ENCODE measurements around the gene LCN1. TPM values are rescaled to one million over a fixed set of nuclear protein-coding genes. Genes with fewer than 3 reads are reported as not detected.

The LCN1 gene
- total RNA-seq, 2 experiments from 2014 or later, result not detected

DNA sequence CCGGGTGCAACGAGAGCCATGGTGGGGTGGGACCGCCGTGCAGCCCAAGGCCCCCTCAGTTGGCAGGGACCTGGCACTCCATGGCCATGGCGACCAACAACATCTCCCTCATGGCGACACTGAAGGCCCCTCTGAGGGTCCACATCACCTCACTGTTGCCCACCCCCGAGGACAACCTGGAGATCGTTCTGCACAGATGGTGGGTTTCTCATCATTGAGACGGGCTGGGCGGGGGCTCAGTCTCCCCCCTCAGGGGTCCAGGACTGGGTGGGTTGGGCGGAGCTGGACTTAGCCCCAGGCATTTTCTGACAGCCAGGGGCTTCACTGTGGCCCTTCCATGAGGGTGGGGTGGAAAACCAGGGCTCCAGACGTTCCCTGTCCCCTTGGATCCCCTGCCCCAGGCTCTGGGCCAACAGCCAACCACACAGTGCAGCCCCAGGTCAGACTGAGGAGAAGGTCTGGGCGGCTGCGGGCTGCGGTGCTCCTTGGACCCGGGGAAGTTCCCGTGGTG lies 41.0 kb downstream of the LCN1 start:
- H3K27ac Mint-ChIP-seq, result no peak overlapping the region
- POLR2A ChIA-PET, result no interaction called here
- H3K4me1 Mint-ChIP-seq, result peaks cover 2% of the 10 kb centered on the region
- no peaks in the 10 kb centered on the region for H3K36me3 Mint-ChIP-seq
- ATAC-seq (ENCODE audit: low read depth) (no peak), DNase-seq (no peak)
- no peak overlapping the region for H3K4me3 Mint-ChIP-seq
- H3K27me3 Mint-ChIP-seq, result peaks cover 9% of the 10 kb centered on the region
- H3K9me3 Mint-ChIP-seq, result no peaks in the 10 kb centered on the region

DNA sequence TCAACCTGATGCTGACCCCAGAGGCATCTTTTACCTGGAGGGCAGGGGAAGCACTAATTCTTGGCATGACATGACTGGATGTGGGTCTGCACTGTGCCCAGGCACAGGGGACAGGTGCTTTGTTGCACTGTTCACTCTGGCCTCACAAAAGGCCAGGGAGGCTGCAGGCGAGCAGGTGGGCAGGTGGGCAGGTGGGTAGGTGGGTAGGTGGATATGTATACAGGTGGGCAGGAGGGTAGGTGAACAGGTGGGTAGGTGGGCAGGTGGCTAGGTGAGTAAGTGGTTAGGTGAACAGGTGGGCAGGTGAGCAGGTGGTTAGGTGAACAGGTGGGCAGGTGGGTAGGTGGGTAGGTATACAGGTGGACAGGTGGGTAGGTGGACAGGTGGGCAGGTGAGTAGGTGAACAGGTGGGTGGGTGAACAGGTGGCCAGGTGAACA lies 41.8 kb downstream of the LCN1 start:
- no peaks in the 10 kb centered on the region for H3K9me3 Mint-ChIP-seq
- no peak overlapping the region for H3K4me3 Mint-ChIP-seq
- peaks cover 9% of the 10 kb centered on the region for H3K27me3 Mint-ChIP-seq
- peaks cover 2% of the 10 kb centered on the region for H3K4me1 Mint-ChIP-seq
- ATAC-seq (ENCODE audit: low read depth), result no peak
- no peaks in the 10 kb centered on the region for H3K36me3 Mint-ChIP-seq
- H3K27ac Mint-ChIP-seq, result no peak overlapping the region
- no peak for DNase-seq
- POLR2A ChIA-PET, result no interaction called here

DNA sequence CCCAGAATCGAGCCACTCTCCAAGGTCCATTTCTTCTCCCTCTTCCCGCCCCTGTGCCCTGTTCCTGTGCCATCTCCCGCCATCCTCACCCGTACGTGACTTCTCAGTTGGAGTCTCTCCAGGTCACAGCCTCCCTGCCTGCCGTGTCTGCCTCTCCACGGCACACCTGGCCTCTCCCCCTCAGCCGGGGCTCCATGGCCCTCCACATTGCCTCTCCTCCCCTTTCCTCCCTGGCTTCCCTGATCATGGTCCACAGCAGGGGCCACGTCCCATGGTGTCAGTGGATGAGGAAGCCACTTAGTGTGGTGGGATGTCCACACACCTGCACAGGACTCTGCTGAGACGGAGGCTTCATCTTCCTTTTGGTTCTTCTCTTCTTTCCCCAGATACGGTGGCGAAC lies 42.6 kb downstream of the LCN1 start:
- no peaks in the 10 kb centered on the region for H3K36me3 Mint-ChIP-seq
- H3K27me3 Mint-ChIP-seq, result peaks cover 6% of the 10 kb centered on the region
- H3K9me3 Mint-ChIP-seq, result peaks cover 2% of the 10 kb centered on the region
- POLR2A ChIA-PET, result no interaction called here
- H3K27ac Mint-ChIP-seq, result no peak overlapping the region
- no peak overlapping the region for H3K4me3 Mint-ChIP-seq
- H3K4me1 Mint-ChIP-seq, result peaks cover 2% of the 10 kb centered on the region
- DNase-seq (no peak), ATAC-seq (ENCODE audit: low read depth) (no peak)

DNA sequence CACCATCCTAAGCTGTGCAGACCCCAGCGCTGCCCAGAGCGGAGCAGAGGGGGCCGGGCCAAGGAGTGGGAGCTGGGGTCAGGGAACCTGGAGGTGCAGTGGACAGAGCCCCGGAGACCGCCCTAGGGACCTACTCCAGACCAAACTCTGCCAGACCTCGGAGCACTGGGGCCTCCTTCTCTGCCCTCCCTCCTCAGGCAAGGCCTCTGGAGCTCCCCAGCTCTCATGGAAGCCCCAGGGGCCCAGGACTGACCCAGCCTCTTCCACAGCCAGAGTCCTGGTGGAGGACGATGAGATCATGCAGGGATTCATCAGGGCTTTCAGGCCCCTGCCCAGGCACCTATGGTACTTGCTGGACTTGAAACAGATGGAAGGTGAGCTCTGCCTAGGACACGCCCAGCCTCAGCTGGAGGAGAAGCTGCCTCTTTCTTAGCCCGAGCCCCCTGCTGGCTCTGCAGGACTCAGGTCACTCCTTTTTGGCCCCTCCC lies 43.9 kb downstream of the LCN1 start:
- DNase-seq (peak; percentile 15), ATAC-seq (ENCODE audit: low read depth) (no peak)
- peaks cover 5% of the 10 kb centered on the region for H3K9me3 Mint-ChIP-seq
- H3K27me3 Mint-ChIP-seq, result peaks cover 9% of the 10 kb centered on the region
- no peaks in the 10 kb centered on the region for H3K36me3 Mint-ChIP-seq
- POLR2A ChIA-PET, result no interaction called here
- H3K4me1 Mint-ChIP-seq, result peaks cover 2% of the 10 kb centered on the region
- no peak overlapping the region for H3K27ac Mint-ChIP-seq
- no peak overlapping the region for H3K4me3 Mint-ChIP-seq

DNA sequence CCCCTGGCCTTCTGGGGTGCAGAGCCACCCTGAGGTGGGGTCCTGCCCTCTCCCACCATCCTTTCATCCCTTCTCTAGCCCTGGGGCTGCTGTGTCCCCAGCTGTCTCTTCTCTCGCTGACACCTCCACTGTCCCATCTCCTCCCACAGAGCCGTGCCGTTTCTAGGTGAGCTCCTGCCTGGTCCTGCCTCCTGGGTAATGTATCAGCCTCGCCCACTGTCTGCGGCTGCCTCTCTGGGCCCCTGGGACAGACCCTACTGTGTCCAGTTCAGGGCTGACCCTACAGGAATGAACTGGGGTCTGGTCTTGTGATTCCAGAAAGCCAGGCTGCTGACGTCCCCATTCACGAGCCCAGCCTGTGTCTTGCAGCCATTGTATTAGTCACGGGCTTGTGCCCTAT lies 44.4 kb downstream of the LCN1 start:
- peaks cover 5% of the 10 kb centered on the region for H3K9me3 Mint-ChIP-seq
- DNase-seq (peak; percentile 9), ATAC-seq (ENCODE audit: low read depth) (no peak)
- peaks cover 9% of the 10 kb centered on the region for H3K27me3 Mint-ChIP-seq
- H3K4me3 Mint-ChIP-seq, result no peak overlapping the region
- H3K4me1 Mint-ChIP-seq, result peaks cover 2% of the 10 kb centered on the region
- H3K27ac Mint-ChIP-seq, result no peak overlapping the region
- POLR2A ChIA-PET, result no interaction called here
- H3K36me3 Mint-ChIP-seq, result no peaks in the 10 kb centered on the region

DNA sequence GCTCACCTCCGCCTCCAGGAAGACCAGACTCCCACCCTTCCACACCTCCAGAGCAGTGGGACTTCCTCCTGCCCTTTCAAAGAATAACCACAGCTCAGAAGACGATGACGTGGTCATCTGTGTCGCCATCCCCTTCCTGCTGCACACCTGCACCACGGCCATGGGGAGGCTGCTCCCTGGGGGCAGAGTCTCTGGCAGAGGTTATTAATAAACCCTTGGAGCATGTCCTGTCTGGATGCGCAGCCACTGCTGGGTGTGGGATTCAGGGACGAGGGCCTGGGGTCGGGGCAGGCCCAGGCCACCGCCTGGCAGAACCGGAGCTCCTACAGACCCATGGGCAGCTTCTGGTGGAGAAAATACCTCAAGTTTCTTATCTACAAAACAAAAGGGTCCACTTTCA lies 45.3 kb downstream of the LCN1 start:
- POLR2A ChIA-PET, result no interaction called here
- Mint-ChIP-seq H3K9me3 (peaks cover 5% of the 10 kb centered on the region), H3K4me3 (no peak overlapping the region), H3K27ac (no peak overlapping the region), H3K27me3 (peaks cover 9% of the 10 kb centered on the region), H3K4me1 (peaks cover 2% of the 10 kb centered on the region), H3K36me3 (no peaks in the 10 kb centered on the region)
- DNase-seq (no peak), ATAC-seq (ENCODE audit: low read depth) (no peak)

DNA sequence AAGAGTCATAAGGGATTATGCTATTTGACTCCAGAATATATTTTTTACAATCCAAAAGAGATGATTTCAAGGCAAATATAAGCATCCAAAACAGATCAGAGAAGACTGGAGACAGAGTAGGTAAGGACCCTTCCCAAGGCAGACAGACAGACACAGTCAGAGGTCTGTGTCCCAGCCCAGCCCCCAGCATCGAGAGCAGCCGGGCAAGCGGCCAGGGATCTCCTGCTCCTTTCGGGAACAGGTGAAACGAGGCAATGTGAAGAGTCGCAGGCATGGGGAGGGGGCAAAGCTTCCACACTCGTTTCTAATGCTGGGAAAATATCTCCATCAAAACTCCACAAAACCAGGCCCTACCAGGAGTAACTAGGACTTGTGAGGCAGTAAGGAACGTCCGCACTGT lies 46.1 kb downstream of the LCN1 start:
- ATAC-seq (ENCODE audit: low read depth), result no peak
- Mint-ChIP-seq H3K36me3 (no peaks in the 10 kb centered on the region), H3K9me3 (peaks cover 5% of the 10 kb centered on the region), H3K27ac (no peak overlapping the region), H3K4me1 (peaks cover 2% of the 10 kb centered on the region), H3K27me3 (peaks cover 9% of the 10 kb centered on the region), H3K4me3 (no peak overlapping the region)
- peak; percentile 7 for DNase-seq
- POLR2A ChIA-PET, result no interaction called here

DNA sequence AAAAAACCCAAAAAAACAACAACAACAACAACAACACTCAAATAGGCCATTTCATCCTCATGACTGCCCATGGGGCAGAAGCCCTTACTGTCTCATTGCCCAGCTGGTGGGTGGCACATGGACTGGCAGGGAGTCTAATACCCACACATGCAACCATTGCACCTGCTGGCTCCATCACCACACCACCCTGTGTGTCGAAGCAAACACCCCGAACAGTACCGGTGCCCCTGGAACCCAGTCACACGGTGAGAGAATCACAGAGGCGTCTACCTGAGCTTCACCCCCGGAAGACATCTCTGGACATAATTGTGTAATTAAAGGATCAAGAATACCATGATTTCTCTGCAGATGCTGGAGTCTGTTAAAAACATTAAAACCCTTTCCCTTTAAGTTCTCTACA lies 46.8 kb downstream of the LCN1 start:
- POLR2A ChIA-PET, result no interaction called here
- H3K4me3 Mint-ChIP-seq, result no peak overlapping the region
- no peak overlapping the region for H3K27ac Mint-ChIP-seq
- peaks cover 2% of the 10 kb centered on the region for H3K4me1 Mint-ChIP-seq
- peak; percentile 8 for DNase-seq
- peaks cover 9% of the 10 kb centered on the region for H3K27me3 Mint-ChIP-seq
- H3K36me3 Mint-ChIP-seq, result no peaks in the 10 kb centered on the region
- peaks cover 5% of the 10 kb centered on the region for H3K9me3 Mint-ChIP-seq
- ATAC-seq (ENCODE audit: low read depth), result no peak

DNA sequence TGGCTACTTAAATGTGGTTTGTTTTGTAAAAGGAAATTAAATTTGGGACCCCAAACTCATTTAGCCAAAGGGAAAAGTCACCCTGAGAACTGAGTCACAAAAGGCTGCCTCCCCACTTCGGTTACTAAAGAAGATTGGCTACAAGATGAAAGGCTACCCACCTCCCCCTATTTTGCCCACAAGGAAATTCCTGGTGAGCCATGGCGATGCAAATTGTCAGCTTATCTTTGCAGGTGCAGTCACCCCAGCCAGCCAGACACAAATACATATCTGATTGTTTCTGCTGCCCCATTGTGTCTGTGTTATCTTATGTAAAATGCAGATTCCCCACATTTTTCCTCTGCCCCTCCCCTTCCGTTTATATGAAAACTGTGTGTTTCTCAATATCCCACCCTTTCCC lies 49.2 kb downstream of the LCN1 start:
- Mint-ChIP-seq H3K27me3 (peaks cover 7% of the 10 kb centered on the region), H3K36me3 (no peaks in the 10 kb centered on the region), H3K4me3 (no peak overlapping the region), H3K27ac (no peak overlapping the region), H3K4me1 (peaks cover 2% of the 10 kb centered on the region), H3K9me3 (peaks cover 5% of the 10 kb centered on the region)
- ATAC-seq (ENCODE audit: low read depth) (no peak), DNase-seq (no peak)
- POLR2A ChIA-PET, result no interaction called here

DNA sequence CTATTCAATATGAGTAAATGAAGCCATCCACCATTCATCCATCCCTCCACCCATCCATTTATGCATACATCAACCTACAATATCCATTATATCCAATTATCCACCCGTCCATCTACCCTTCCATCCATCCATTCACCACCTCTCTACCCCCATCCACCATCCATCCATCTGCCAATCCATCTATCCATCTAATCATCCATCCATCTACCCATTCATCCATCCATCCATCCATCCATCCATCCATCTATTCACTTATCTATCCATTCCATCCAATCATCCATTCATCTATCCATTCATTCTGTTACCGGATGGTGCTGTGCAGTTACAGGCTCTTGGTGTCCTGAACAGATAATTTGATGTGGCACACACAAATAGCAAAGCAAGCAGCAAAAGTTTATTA lies 51.0 kb downstream of the LCN1 start:
- Mint-ChIP-seq H3K4me1 (no peaks in the 10 kb centered on the region), H3K27me3 (peaks cover 2% of the 10 kb centered on the region), H3K4me3 (no peak overlapping the region), H3K36me3 (no peaks in the 10 kb centered on the region), H3K9me3 (peaks cover 5% of the 10 kb centered on the region), H3K27ac (no peak overlapping the region)
- ATAC-seq (ENCODE audit: low read depth), result no peak
- POLR2A ChIA-PET, result no interaction called here
- no peak for DNase-seq

DNA sequence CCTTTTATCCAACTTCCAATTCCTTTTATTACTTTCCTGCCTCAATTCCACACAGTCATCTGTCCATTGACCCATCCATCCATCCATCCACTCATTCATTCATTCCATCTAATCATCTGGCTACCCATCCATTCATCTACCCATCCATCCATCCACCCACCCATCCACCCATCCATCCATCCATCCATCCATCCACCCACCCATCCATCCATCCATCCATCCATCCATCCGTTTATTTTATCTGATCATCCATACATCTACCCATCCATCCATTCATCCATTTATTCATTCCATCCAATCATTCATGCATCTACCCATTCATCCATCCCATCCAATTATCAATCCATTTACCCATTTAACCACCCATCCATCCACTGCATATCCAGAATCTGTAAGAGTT lies 51.9 kb downstream of the LCN1 start:
- H3K27me3 Mint-ChIP-seq, result peaks cover 2% of the 10 kb centered on the region
- no peaks in the 10 kb centered on the region for H3K4me1 Mint-ChIP-seq
- POLR2A ChIA-PET, result no interaction called here
- ATAC-seq (ENCODE audit: low read depth) (no peak), DNase-seq (no peak)
- H3K36me3 Mint-ChIP-seq, result no peaks in the 10 kb centered on the region
- H3K4me3 Mint-ChIP-seq, result no peak overlapping the region
- no peak overlapping the region for H3K27ac Mint-ChIP-seq
- peaks cover 5% of the 10 kb centered on the region for H3K9me3 Mint-ChIP-seq

DNA sequence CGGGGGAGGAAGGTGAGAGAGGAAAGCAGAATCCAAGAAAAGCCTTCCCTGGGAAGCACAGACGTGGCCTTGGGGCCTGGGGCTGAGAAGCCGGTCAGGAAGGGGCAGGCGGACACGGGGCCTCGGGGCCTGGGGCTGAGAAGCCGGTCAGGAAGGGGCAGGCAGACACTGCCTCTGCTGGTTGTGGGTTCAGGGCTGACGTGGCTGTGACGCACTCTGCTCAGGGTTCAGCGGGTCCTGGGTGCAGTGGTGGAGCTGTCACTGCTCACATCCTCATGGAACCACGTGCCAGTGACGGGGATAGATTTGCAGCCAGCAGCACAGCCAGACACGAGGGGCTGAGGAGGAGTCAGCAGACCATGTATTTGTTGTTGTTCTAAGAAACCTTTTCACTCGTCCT lies 53.1 kb downstream of the LCN1 start:
- H3K27me3 Mint-ChIP-seq, result peaks cover under 1% of the 10 kb centered on the region
- H3K9me3 Mint-ChIP-seq, result peaks cover under 1% of the 10 kb centered on the region
- no peaks in the 10 kb centered on the region for H3K4me1 Mint-ChIP-seq
- DNase-seq, result no peak
- no peaks in the 10 kb centered on the region for H3K36me3 Mint-ChIP-seq
- H3K27ac Mint-ChIP-seq, result no peak overlapping the region
- no peak for ATAC-seq (ENCODE audit: low read depth)
- POLR2A ChIA-PET, result no interaction called here
- H3K4me3 Mint-ChIP-seq, result no peak overlapping the region

DNA sequence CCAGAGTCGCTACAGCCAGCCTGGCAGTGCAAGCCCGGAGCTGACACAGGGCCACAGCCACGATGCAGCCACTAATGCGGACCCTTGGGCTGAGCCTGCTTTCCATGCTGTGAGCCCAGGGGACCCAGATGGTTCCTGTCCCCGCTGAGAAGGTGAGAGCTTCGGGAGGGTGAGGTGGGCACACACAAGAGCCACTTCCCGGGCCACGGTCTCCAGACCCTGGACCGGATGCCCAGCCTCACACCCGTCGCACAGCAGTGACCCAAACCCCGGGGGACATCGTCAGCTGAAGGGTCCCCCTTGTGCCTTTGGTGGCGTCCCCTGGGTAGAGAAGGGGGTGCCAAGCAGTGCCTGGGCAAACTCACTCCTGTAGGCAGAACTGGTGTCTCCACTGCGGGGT lies 53.7 kb downstream of the LCN1 start:
- Mint-ChIP-seq H3K27ac (no peak overlapping the region), H3K36me3 (no peaks in the 10 kb centered on the region), H3K27me3 (no peaks in the 10 kb centered on the region), H3K9me3 (no peaks in the 10 kb centered on the region), H3K4me1 (no peaks in the 10 kb centered on the region), H3K4me3 (no peak overlapping the region)
- POLR2A ChIA-PET, result no interaction called here
- ATAC-seq (ENCODE audit: low read depth) (no peak), DNase-seq (no peak)

Measured in activated naive CD8-positive, alpha-beta T cell treated with anti-CD3 and anti-CD28 coated beads, Interleukin-2, amount 10 ng/mL, durations not matched to agents 7 days and 5 days (primary cell).